Activated CD8-positive, alpha-beta T cell treated with anti-CD3 and anti-CD28 coated beads, Interleukin-2, amount 10 ng/mL, durations not matched to agents 7 days and 5 days (primary cell): ENCODE data around the gene CDK7. TPM values are rescaled to one million over a fixed set of nuclear protein-coding genes. Genes with fewer than 3 reads are reported as not detected.
A peak's percentile ranks its signal among the peaks of the same experiment; 100 is the strongest.
"Not testable (repeated sequence)": the region's sequence is repeated elsewhere in the genome, so short reads cannot be mapped to it uniquely, and the experiment has no call there.

Experiments used
- ATAC-seq: fragments of 150-1000 bp; cut with Tn5 transposase; one replicate; pipeline ENCODE4 v1.10.0; 2021; ENCODE audit warnings: moderate library complexity
- CTCF ChIA-PET: fragments of 350-600 bp; sonication (Branson Sonifier 250); formaldehyde crosslinking; loops from one replicate; lab custom pipeline; 2021; ENCODE audit warnings: antibody characterized with exemption; lab: Charles Lee
- POLR2A ChIA-PET: fragments of 350-600 bp; sonication (Branson Sonifier 250); formaldehyde crosslinking; loops from one replicate; lab custom pipeline; 2021; ENCODE audit warnings: antibody characterized with exemption; lab: Charles Lee
- DNase-seq: peaks from one replicate; pipeline ENCODE4 v3.0.0-alpha.2; 2020
- H3K27ac Mint-ChIP-seq: one replicate; pipeline ENCODE4 v1.8.0; 2021; ENCODE audit warnings: mild to moderate bottlenecking, mixed read lengths
- H3K27me3 Mint-ChIP-seq: one replicate; pipeline ENCODE4 v1.8.0; 2021; ENCODE audit warnings: low read depth, mixed read lengths
- H3K36me3 Mint-ChIP-seq: one replicate; pipeline ENCODE4 v1.8.0; 2021; ENCODE audit warnings: low read depth, mixed read lengths
- H3K4me1 Mint-ChIP-seq: one replicate; pipeline ENCODE4 v1.8.0; 2021; ENCODE audit warnings: low read depth, mixed read lengths
- H3K4me3 Mint-ChIP-seq: one replicate; pipeline ENCODE4 v1.8.0; 2021; ENCODE audit warnings: mild to moderate bottlenecking, mixed read lengths
- H3K9me3 Mint-ChIP-seq: one replicate; pipeline ENCODE4 v1.8.0; 2022; ENCODE audit warnings: mixed read lengths; ENCODE audit not compliant: insufficient read depth
- total RNA-seq, 2 experiments: library from RNA; stranded (reverse); gene quantifications; one replicate each; pipeline ENCODE4 v1.2.3, GENCODE V29; 2021

The CDK7 gene
- total RNA-seq, 2 experiments from 2014 or later = 23.9 to 28.3 TPM

GRCh38 chr5:69217151-69217511 is 17.6 kb upstream of the CDK7 start:
- DNase-seq (no peak), ATAC-seq (no peak)
- H3K27ac Mint-ChIP-seq = peak overlapping the region; percentile 99
- peaks cover 14% of the 10 kb centered on the region for H3K4me1 Mint-ChIP-seq
- no peaks in the 10 kb centered on the region for H3K27me3 Mint-ChIP-seq
- peaks cover 24% of the 10 kb centered on the region for H3K36me3 Mint-ChIP-seq
- ChIA-PET POLR2A (interaction anchor here (0.6 to 1.6 kb wide), 3 partner anchors 17 to 104 kb away, joined by 3 to 5 read pairs (median 3); partner anchors contain the start of genes CDK7 and CENPH), CTCF (no interaction called here)
- H3K9me3 Mint-ChIP-seq = no peaks in the 10 kb centered on the region
- peak overlapping the region; percentile 99 for H3K4me3 Mint-ChIP-seq

- POLR2A ChIA-PET = interaction anchor here (0.6 to 1.6 kb wide), 4 partner anchors 17 to 105 kb away, joined by 3 to 5 read pairs (median 4); partner anchors contain the start of genes CDK7 and CENPH
- no peaks in the 10 kb centered on the region for H3K27me3 Mint-ChIP-seq
- ATAC-seq = peak; percentile 92
Observed at GRCh38 chr5:69217548-69218526, 16.8 kb upstream of the CDK7 start.

GRCh38 chr5:69219939-69220338 is 14.7 kb upstream of the CDK7 start:
- POLR2A ChIA-PET = no interaction called here

More at GRCh38 chr5:69217548-69218526, 16.8 kb upstream of the CDK7 start:
- H3K27ac Mint-ChIP-seq = peak overlapping the region; percentile 99
- H3K4me3 Mint-ChIP-seq = peak overlapping the region; percentile 99
- CTCF ChIA-PET = interaction anchor here (0.9 kb wide), 1 partner anchor 116 kb away, joined by 3 read pairs; no protein-coding TSS in a partner anchor
- no peaks in the 10 kb centered on the region for H3K9me3 Mint-ChIP-seq
- peaks cover 25% of the 10 kb centered on the region for H3K36me3 Mint-ChIP-seq
- peak; percentile 97 for DNase-seq
- peaks cover 14% of the 10 kb centered on the region for H3K4me1 Mint-ChIP-seq

DNA sequence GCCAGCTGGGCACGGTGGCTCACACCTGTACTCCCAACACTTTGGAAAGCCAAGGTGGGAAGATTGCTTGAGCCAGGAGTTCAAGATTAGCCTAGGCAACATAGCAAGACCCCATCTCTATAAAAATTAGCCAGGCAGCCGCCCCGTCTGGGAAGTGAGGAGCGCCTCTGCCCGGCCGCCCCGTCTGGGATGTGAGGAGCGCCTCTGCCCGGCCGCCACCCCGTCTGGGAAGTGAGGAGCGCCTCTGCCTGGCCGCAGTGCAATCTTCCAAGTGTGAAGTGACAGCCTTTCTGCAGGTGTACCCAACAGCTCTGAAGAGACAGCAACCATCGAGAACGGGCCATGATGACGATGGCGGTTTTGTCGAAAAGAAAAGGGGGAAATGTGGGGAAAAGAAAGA is 14.3 kb upstream of the CDK7 start:
- H3K27me3 Mint-ChIP-seq, H3K4me3 Mint-ChIP-seq, H3K27ac Mint-ChIP-seq, POLR2A ChIA-PET, ATAC-seq, H3K9me3 Mint-ChIP-seq: not testable (repeated sequence)
- peaks cover 18% of the 10 kb centered on the region for H3K36me3 Mint-ChIP-seq
- DNase-seq = peak; percentile 4
- peaks cover 14% of the 10 kb centered on the region for H3K4me1 Mint-ChIP-seq
- CTCF ChIA-PET = interaction anchor here (1.9 kb wide), 1 partner anchor 127 kb away, joined by 6 read pairs; the partner anchor contains the start of gene SLC30A5

More at GRCh38 chr5:69219939-69220338, 14.7 kb upstream of the CDK7 start:
- Mint-ChIP-seq H3K4me1 (peaks cover 14% of the 10 kb centered on the region), H3K9me3 (no peaks in the 10 kb centered on the region), H3K36me3 (peaks cover 20% of the 10 kb centered on the region), H3K27me3 (no peaks in the 10 kb centered on the region), H3K27ac (no peak overlapping the region), H3K4me3 (no peak overlapping the region)
- CTCF ChIA-PET = interaction anchor here (1.9 kb wide), 1 partner anchor 126 kb away, joined by 6 read pairs; the partner anchor contains the start of gene SLC30A5
- no peak for ATAC-seq
- DNase-seq = peak; percentile 4

DNA sequence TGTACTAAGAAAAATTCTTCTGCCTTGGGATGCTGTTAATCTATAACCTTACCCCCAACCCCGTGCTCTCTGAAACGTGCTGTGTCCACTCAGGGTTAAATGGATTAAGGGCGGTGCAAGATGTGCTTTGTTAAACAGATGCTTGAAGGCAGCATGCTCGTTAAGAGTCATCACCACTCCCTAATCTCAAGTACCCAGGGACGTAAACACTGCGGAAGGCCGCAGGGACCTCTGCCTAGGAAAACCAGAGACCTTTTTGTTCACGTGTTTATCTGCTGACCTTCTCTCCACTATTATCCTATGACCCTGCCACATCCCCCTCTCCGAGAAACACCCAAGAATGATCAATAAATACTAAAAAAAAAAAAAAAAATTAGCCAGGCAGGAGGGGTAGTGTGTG is 13.9 kb upstream of the CDK7 start:
- POLR2A ChIA-PET = not testable (repeated sequence)
- Mint-ChIP-seq H3K36me3 (peaks cover 20% of the 10 kb centered on the region), H3K4me1 (peaks cover 14% of the 10 kb centered on the region)

DNA sequence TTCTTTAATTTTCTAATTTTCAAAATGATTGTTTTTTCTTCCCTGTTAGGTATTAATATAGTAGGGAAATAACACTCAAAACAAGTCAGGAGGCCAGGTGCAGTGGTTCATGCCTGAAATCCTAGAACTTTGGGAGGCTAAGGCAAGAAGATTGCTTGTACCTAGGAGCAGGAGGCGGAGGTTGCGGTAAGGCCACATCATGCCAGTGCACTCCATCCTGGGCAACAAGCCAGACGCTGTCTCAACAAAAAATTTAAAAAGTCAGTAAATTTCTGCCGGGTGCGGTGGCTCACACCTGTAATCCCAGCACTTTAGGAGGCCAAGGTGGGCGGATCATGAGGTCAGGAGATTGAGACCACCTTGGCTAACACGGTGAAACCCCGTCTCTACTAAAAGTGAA is 10.2 kb upstream of the CDK7 start:
- H3K4me3 Mint-ChIP-seq = no peak overlapping the region
- H3K27me3 Mint-ChIP-seq = no peaks in the 10 kb centered on the region
- POLR2A ChIA-PET = no interaction called here
- H3K36me3 Mint-ChIP-seq = peaks cover 33% of the 10 kb centered on the region
- H3K27ac Mint-ChIP-seq = no peak overlapping the region
- peaks cover 1% of the 10 kb centered on the region for H3K4me1 Mint-ChIP-seq
- CTCF ChIA-PET = no interaction called here
- DNase-seq (peak; percentile 16), ATAC-seq (no peak)
- H3K9me3 Mint-ChIP-seq = no peaks in the 10 kb centered on the region

More for the DNA sequence above, 13.9 kb upstream of the CDK7 start:
- H3K4me3 Mint-ChIP-seq, CTCF ChIA-PET, DNase-seq, H3K27me3 Mint-ChIP-seq, H3K9me3 Mint-ChIP-seq, ATAC-seq, H3K27ac Mint-ChIP-seq: not testable (repeated sequence)

- Mint-ChIP-seq H3K9me3 (no peaks in the 10 kb centered on the region), H3K4me1 (peaks cover 1% of the 10 kb centered on the region), H3K27ac (no peak overlapping the region), H3K4me3 (no peak overlapping the region), H3K36me3 (peaks cover 28% of the 10 kb centered on the region), H3K27me3 (no peaks in the 10 kb centered on the region)
- ChIA-PET CTCF (no interaction called here), POLR2A (interaction anchor here (0.5 to 0.6 kb wide), 2 partner anchors 9 to 10 kb away, joined by 3 read pairs; partner anchors contain the start of gene CDK7)
- ATAC-seq (no peak), DNase-seq (no peak)
Observed at GRCh38 chr5:69225860-69226259, 8.8 kb upstream of the CDK7 start.

GRCh38 chr5:69230181-69230580 is 4.5 kb upstream of the CDK7 start:
- Mint-ChIP-seq H3K4me3 (no peak overlapping the region), H3K36me3 (peaks cover 19% of the 10 kb centered on the region), H3K4me1 (peaks cover 7% of the 10 kb centered on the region), H3K27ac (no peak overlapping the region), H3K9me3 (no peaks in the 10 kb centered on the region), H3K27me3 (no peaks in the 10 kb centered on the region)
- ChIA-PET CTCF (no interaction called here), POLR2A (no interaction called here)
- DNase-seq (peak; percentile 14), ATAC-seq (no peak)

DNA sequence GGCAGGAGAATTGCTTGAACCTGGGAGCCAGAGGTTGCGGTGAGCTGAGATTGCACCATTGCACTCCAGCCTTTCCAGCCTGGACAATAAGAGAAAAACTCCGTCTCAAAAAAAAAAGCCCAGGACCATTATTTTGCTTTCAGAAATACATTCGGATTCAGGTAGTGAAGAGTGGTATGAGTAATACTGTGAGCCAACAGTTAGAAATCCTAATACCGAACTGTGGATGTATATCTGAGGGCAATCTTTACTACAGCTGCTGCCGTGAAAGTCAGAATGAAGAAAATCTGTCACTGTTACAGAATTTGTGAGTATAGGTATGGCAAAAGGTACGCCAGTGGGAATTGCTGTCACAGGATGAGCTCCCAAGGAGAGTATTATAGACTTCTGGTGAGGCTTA is 3.4 kb upstream of the CDK7 start:
- ChIA-PET CTCF (no interaction called here), POLR2A (interaction anchor here (1.3 kb wide), 1 partner anchor 12 kb away, joined by 4 read pairs; no protein-coding TSS in a partner anchor)
- Mint-ChIP-seq H3K36me3 (peaks cover 14% of the 10 kb centered on the region), H3K9me3 (no peaks in the 10 kb centered on the region), H3K27ac (no peak overlapping the region), H3K4me1 (peaks cover 14% of the 10 kb centered on the region), H3K27me3 (no peaks in the 10 kb centered on the region), H3K4me3 (no peak overlapping the region)
- DNase-seq (no peak), ATAC-seq (no peak)

GRCh38 chr5:69231851-69232250 is 2.8 kb upstream of the CDK7 start:
- CTCF ChIA-PET = no interaction called here
- peak; percentile 15 for DNase-seq
- H3K9me3 Mint-ChIP-seq = no peaks in the 10 kb centered on the region
- H3K4me1 Mint-ChIP-seq = peaks cover 16% of the 10 kb centered on the region
- no peak overlapping the region for H3K4me3 Mint-ChIP-seq
- no peaks in the 10 kb centered on the region for H3K27me3 Mint-ChIP-seq
- H3K27ac Mint-ChIP-seq = no peak overlapping the region
- POLR2A ChIA-PET = interaction anchor here (1.3 kb wide), 1 partner anchor 11 kb away, joined by 4 read pairs; no protein-coding TSS in a partner anchor
- H3K36me3 Mint-ChIP-seq = peaks cover 16% of the 10 kb centered on the region
- ATAC-seq = no peak

GRCh38 chr5:69236733-69237132 is 2.0 kb downstream of the CDK7 start:
- H3K9me3 Mint-ChIP-seq, H3K27me3 Mint-ChIP-seq, H3K27ac Mint-ChIP-seq, H3K4me3 Mint-ChIP-seq, DNase-seq, POLR2A ChIA-PET, ATAC-seq: not testable (repeated sequence)
- Mint-ChIP-seq H3K36me3 (peaks cover 33% of the 10 kb centered on the region), H3K4me1 (peaks cover 33% of the 10 kb centered on the region)
- CTCF ChIA-PET = interaction anchor here (2.5 kb wide), 1 partner anchor 98 kb away, joined by 10 read pairs; no protein-coding TSS in a partner anchor
